H9 (cell line): Measurements from ENCODE around the gene VPS39. TPM values are rescaled to one million over a fixed set of nuclear protein-coding genes. Genes with fewer than 3 reads are reported as not detected.

Experiments
- DNase-seq: peaks from one replicate; pipeline ENCODE4 v3.0.0-alpha.2; 2017
- H2AFZ ChIP-seq: one replicate; pipeline ENCODE4 v1.6.1; 2013; ENCODE audit warnings: mild to moderate bottlenecking, low read length, control low read depth, moderate library complexity
- H2AK5ac ChIP-seq: 2 replicates; pipeline ENCODE4 v1.6.1; 2013; ENCODE audit warnings: low read length, control low read depth, mixed read lengths; ENCODE audit not compliant: insufficient read length
- H2BK120ac ChIP-seq: one replicate; pipeline ENCODE4 v1.6.1; 2013; ENCODE audit warnings: low read depth, mild to moderate bottlenecking, low read length, control low read depth, inconsistent platforms; ENCODE audit not compliant: poor library complexity, severe bottlenecking
- H2BK12ac ChIP-seq: 2 replicates; pipeline ENCODE4 v1.6.1; 2013; ENCODE audit warnings: low read length, control low read depth, mixed read lengths, low read depth; ENCODE audit not compliant: insufficient read length
- H2BK15ac ChIP-seq: 2 replicates; pipeline ENCODE4 v1.6.1; 2013; ENCODE audit warnings: low read depth, low read length, control low read depth
- H2BK20ac ChIP-seq: one replicate; pipeline ENCODE4 v1.6.1; 2013; ENCODE audit warnings: low read depth, mild to moderate bottlenecking, low read length, control low read depth, inconsistent platforms; ENCODE audit not compliant: poor library complexity, severe bottlenecking
- H2BK5ac ChIP-seq: 2 replicates; pipeline ENCODE4 v1.6.1; 2013; ENCODE audit warnings: low read length, control low read depth, mixed read lengths; ENCODE audit not compliant: insufficient read length
- H3K14ac ChIP-seq: 2 replicates; pipeline ENCODE4 v1.6.1; 2013; ENCODE audit warnings: low read length, control low read depth; ENCODE audit not compliant: insufficient read depth
- H3K18ac ChIP-seq: 2 replicates; pipeline ENCODE4 v1.6.1; 2013; ENCODE audit warnings: low read depth, mild to moderate bottlenecking, mixed read lengths, low read length, control low read depth; ENCODE audit not compliant: insufficient read length
- H3K23ac ChIP-seq: 2 replicates; pipeline ENCODE4 v1.6.1; 2013; ENCODE audit warnings: low read length, control low read depth, mixed read lengths, low read depth; ENCODE audit not compliant: insufficient read length
- H3K23me2 ChIP-seq: 2 replicates; pipeline ENCODE4 v1.6.1; 2013; ENCODE audit warnings: low read depth, mild to moderate bottlenecking, mixed read lengths, low read length, control low read depth; ENCODE audit not compliant: insufficient read length, poor library complexity, severe bottlenecking
- H3K27ac ChIP-seq: 2 replicates; pipeline ENCODE4 v1.5.1; 2013; ENCODE audit warnings: low read length, control low read depth, mixed read lengths, low read depth; ENCODE audit not compliant: insufficient read length
- H3K27me3 ChIP-seq: 2 replicates; pipeline ENCODE4 v1.6.1; 2013; ENCODE audit warnings: low read length, control low read depth, inconsistent platforms; ENCODE audit not compliant: insufficient read depth
- H3K4ac ChIP-seq: 2 replicates; pipeline ENCODE4 v1.6.1; 2013; ENCODE audit warnings: low read depth, mild to moderate bottlenecking, control low read depth, inconsistent platforms, low read length, moderate library complexity
- H3K4me1 ChIP-seq: 2 replicates; pipeline ENCODE4 v1.6.1; 2013; ENCODE audit warnings: low read length, control low read depth, inconsistent platforms; ENCODE audit not compliant: insufficient read depth
- H3K4me2 ChIP-seq: 2 replicates; pipeline ENCODE4 v1.6.1; 2013; ENCODE audit warnings: low read length, control low read depth, mixed read lengths; ENCODE audit not compliant: insufficient read length, insufficient read depth
- H3K56ac ChIP-seq: 2 replicates; pipeline ENCODE4 v1.6.1; 2013; ENCODE audit warnings: low read depth, mild to moderate bottlenecking, mixed read lengths, low read length, control low read depth; ENCODE audit not compliant: insufficient read length
- H3K79me1 ChIP-seq: 2 replicates; pipeline ENCODE4 v1.6.1; 2013; ENCODE audit warnings: low read depth, mild to moderate bottlenecking, moderate library complexity, low read length, control low read depth, inconsistent platforms; ENCODE audit not compliant: insufficient read depth, poor library complexity, severe bottlenecking
- H3K79me2 ChIP-seq: 2 replicates; pipeline ENCODE4 v1.6.1; 2013; ENCODE audit warnings: low read length, control low read depth, inconsistent platforms; ENCODE audit not compliant: insufficient read depth
- H3K9ac ChIP-seq: 2 replicates; pipeline ENCODE4 v1.6.1; 2013; ENCODE audit warnings: low read length, control low read depth, mixed read lengths; ENCODE audit not compliant: insufficient read length; ENCODE audit errors: extremely low read depth
- H3K9me3 ChIP-seq: one replicate; pipeline ENCODE4 v1.6.1; 2013; ENCODE audit warnings: low read depth, low read length, inconsistent platforms; ENCODE audit not compliant: control insufficient read depth
- H3T11ph ChIP-seq: one replicate; pipeline ENCODE4 v1.6.1; 2013; ENCODE audit warnings: mild to moderate bottlenecking, low read length, control low read depth, inconsistent platforms
- H4K20me1 ChIP-seq: one replicate; pipeline ENCODE4 v1.6.1; 2013; ENCODE audit not compliant: control insufficient read depth, insufficient read length, insufficient read depth
- H4K5ac ChIP-seq: 2 replicates; pipeline ENCODE4 v1.6.1; 2013; ENCODE audit warnings: low read depth, mild to moderate bottlenecking, mixed read lengths, low read length, control low read depth; ENCODE audit not compliant: insufficient read length
- H4K8ac ChIP-seq: replicated peaks from 2 replicates; pipeline ENCODE4 v1.6.1; 2013; ENCODE audit warnings: low read length, control low read depth, mixed read lengths, low read depth; ENCODE audit not compliant: insufficient read length
- H4K91ac ChIP-seq: 2 replicates; pipeline ENCODE4 v1.6.1; 2013; ENCODE audit warnings: low read depth, mild to moderate bottlenecking, moderate library complexity, mixed read lengths, low read length, control low read depth; ENCODE audit not compliant: insufficient read length
- H3K27ac Mint-ChIP-seq, 3 experiments: 2 replicates in 2 of 3; 3 replicates in 1 of 3; pipeline ENCODE4 v1.8.0; 2020 to 2021; ENCODE audit warnings: mixed read lengths in 3 of 3, mild to moderate bottlenecking in 1 of 3, moderate library complexity in 1 of 3
- H3K27me3 Mint-ChIP-seq: 2 replicates; pipeline ENCODE4 v1.8.0; 2021; ENCODE audit warnings: low read depth, mild to moderate bottlenecking, moderate library complexity, mixed read lengths
- H3K36me3 Mint-ChIP-seq, 3 experiments: 2 replicates in 2 of 3; 3 replicates in 1 of 3; pipeline ENCODE4 v1.8.0; 2020 to 2021; ENCODE audit warnings: low read depth in 3 of 3, mixed read lengths in 3 of 3; ENCODE audit not compliant: insufficient read depth in 1 of 3
- H3K4me1 Mint-ChIP-seq, 2 experiments: 2 replicates each; pipeline ENCODE4 v1.8.0; 2020; ENCODE audit warnings: mixed read lengths in 2 of 2
- H3K4me3 Mint-ChIP-seq, 2 experiments: 2 replicates in 1 of 2; 3 replicates in 1 of 2; pipeline ENCODE4 v1.8.0; 2020 to 2021; ENCODE audit warnings: mild to moderate bottlenecking in 2 of 2, mixed read lengths in 2 of 2, moderate library complexity in 1 of 2
- H3K9me3 Mint-ChIP-seq, 2 experiments: 2 replicates in 1 of 2; 3 replicates in 1 of 2; pipeline ENCODE4 v1.8.0; 2020; ENCODE audit warnings: mild to moderate bottlenecking in 2 of 2, mixed read lengths in 2 of 2, moderate library complexity in 1 of 2
- WGBS: extraction: QIAGEN DNeasy Blood & Tissue Kit; methylation state at CpG from one replicate; pipeline ENCODE4 v1.1.7; 2013; ENCODE audit warnings: missing lambda C conversion rate, low lambda C conversion rate, mixed read lengths; ENCODE audit not compliant: insufficient read length; ENCODE audit errors: extremely low coverage; 5-methylcytosine and 5-hydroxymethylcytosine counted together
- total RNA-seq: library from RNA; stranded (reverse); gene quantifications from 2 replicates; pipeline ENCODE4 v1.2.1, GENCODE V29; 2021
- TF ChIP-seq, protein P1 (sequence below): fragments of 200-600 bp; sonication (generic); conservative IDR thresholded peaks from 3 replicates; pipeline ENCODE4 v1.8.0; 2021; ENCODE audit warnings: antibody characterized with exemption, mild to moderate bottlenecking

VPS39 gene
- total RNA-seq, 1 experiment from 2014 or later = 48.6 TPM

DNA sequence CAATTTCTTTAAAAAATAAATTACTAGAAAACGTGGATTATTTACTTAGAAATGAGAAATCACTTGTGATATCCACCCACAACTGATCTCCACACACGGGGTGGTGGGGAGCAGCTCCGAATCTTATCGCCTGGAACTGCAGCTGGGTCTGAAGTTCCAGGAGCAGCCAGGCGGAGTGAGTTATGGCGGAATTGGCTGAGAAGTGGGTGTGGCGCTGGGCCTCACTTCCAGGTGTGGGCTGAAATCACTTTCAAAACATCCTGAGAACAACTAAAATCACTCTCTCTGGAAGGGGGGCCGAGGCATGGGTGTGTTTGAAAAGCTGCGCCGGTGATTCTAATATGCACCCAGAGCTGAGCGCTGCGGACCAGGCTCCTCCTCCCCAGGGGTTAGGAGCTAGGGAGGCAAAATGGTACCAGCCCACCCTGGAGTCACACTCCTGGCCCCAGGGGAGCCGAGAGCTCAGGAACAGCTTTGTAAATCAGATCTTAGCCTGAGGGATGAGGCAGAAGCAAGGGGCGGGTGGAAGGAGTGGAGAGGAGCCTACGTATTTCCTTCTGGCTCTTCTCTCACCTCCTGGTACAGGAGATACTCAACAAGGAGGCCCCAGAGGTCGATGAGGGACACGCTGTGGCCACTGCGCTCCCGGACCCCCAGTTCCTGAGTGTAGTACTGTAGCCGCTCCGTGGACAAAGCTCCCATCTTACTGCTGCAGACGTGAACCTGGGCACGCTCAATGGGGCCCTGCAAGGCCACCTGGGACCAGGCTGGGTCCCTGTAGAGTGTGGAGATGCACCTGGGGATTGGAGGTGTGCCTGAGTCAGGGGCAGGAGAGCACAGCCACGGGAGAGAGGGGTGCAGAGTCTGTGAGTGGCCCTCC, 61.3 kb downstream of the VPS39 start:
- no peaks in the 10 kb centered on the region for H4K20me1 ChIP-seq
- H2BK20ac ChIP-seq = no peak overlapping the region
- no peak overlapping the region for H3K56ac ChIP-seq
- H2BK12ac ChIP-seq = no peak overlapping the region
- H3K4ac ChIP-seq = no peak overlapping the region
- Mint-ChIP-seq H3K4me3 (no peak overlapping the region), H3K36me3 (peaks cover 0 to 2% (median 0%) of the 10 kb centered on the region in 3 experiments; a peak in 1 of 7 replicates), H3K27me3 (peaks cover 5% of the 10 kb centered on the region; the same call in 1 of the 2 replicates), H3K9me3 (no peaks in the 10 kb centered on the region), H3K27ac (no peak overlapping the region; a peak in 1 of 7 replicates), H3K4me1 (peaks cover 3 to 8% of the 10 kb centered on the region in 2 experiments; a peak in 2 of 4 replicates)
- H4K8ac ChIP-seq = no peak overlapping the region
- TF ChIP-seq, protein P1, sequence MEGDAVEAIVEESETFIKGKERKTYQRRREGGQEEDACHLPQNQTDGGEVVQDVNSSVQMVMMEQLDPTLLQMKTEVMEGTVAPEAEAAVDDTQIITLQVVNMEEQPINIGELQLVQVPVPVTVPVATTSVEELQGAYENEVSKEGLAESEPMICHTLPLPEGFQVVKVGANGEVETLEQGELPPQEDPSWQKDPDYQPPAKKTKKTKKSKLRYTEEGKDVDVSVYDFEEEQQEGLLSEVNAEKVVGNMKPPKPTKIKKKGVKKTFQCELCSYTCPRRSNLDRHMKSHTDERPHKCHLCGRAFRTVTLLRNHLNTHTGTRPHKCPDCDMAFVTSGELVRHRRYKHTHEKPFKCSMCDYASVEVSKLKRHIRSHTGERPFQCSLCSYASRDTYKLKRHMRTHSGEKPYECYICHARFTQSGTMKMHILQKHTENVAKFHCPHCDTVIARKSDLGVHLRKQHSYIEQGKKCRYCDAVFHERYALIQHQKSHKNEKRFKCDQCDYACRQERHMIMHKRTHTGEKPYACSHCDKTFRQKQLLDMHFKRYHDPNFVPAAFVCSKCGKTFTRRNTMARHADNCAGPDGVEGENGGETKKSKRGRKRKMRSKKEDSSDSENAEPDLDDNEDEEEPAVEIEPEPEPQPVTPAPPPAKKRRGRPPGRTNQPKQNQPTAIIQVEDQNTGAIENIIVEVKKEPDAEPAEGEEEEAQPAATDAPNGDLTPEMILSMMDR = no peak
- no CpG with 5 or more reads among the region's 24 CpGs for WGBS
- H3K9me3 ChIP-seq = no peaks in the 10 kb centered on the region
- no peak overlapping the region for H3K23ac ChIP-seq
- no peak overlapping the region for H3K9ac ChIP-seq
- H2AFZ ChIP-seq = no peak overlapping the region
- no peak overlapping the region for H3K27ac ChIP-seq
- DNase-seq = peak; percentile 23
- H3T11ph ChIP-seq = no peak overlapping the region
- no peaks in the 10 kb centered on the region for H3K27me3 ChIP-seq
- no peaks in the 10 kb centered on the region for H3K79me2 ChIP-seq
- H4K91ac ChIP-seq = no peak overlapping the region
- H3K4me2 ChIP-seq = no peak overlapping the region
- H2AK5ac ChIP-seq = no peak overlapping the region
- H3K18ac ChIP-seq = no peak overlapping the region
- H3K23me2 ChIP-seq = no peaks in the 10 kb centered on the region
- H4K5ac ChIP-seq = no peak overlapping the region
- no peaks in the 10 kb centered on the region for H3K79me1 ChIP-seq
- no peak overlapping the region for H2BK120ac ChIP-seq
- no peaks in the 10 kb centered on the region for H3K4me1 ChIP-seq
- no peak overlapping the region for H2BK5ac ChIP-seq
- no peak overlapping the region for H2BK15ac ChIP-seq
- H3K14ac ChIP-seq = no peak overlapping the region
